H9 (cell line): ENCODE data around the gene CLDN34. TPM values are rescaled to one million over a fixed set of nuclear protein-coding genes. Genes with fewer than 3 reads are reported as not detected.

ENCODE experiments used
- DNase-seq: peaks from one replicate; pipeline ENCODE4 v3.0.0-alpha.2; 2017
- H2AFZ ChIP-seq: one replicate; pipeline ENCODE4 v1.6.1; 2013; ENCODE audit warnings: mild to moderate bottlenecking, low read length, control low read depth, moderate library complexity
- H2AK5ac ChIP-seq: 2 replicates; pipeline ENCODE4 v1.6.1; 2013; ENCODE audit warnings: low read length, control low read depth, mixed read lengths; ENCODE audit not compliant: insufficient read length
- H2BK120ac ChIP-seq: one replicate; pipeline ENCODE4 v1.6.1; 2013; ENCODE audit warnings: low read depth, mild to moderate bottlenecking, low read length, control low read depth, inconsistent platforms; ENCODE audit not compliant: poor library complexity, severe bottlenecking
- H2BK12ac ChIP-seq: 2 replicates; pipeline ENCODE4 v1.6.1; 2013; ENCODE audit warnings: low read length, control low read depth, mixed read lengths, low read depth; ENCODE audit not compliant: insufficient read length
- H2BK15ac ChIP-seq: 2 replicates; pipeline ENCODE4 v1.6.1; 2013; ENCODE audit warnings: low read depth, low read length, control low read depth
- H2BK20ac ChIP-seq: one replicate; pipeline ENCODE4 v1.6.1; 2013; ENCODE audit warnings: low read depth, mild to moderate bottlenecking, low read length, control low read depth, inconsistent platforms; ENCODE audit not compliant: poor library complexity, severe bottlenecking
- H2BK5ac ChIP-seq: 2 replicates; pipeline ENCODE4 v1.6.1; 2013; ENCODE audit warnings: low read length, control low read depth, mixed read lengths; ENCODE audit not compliant: insufficient read length
- H3K14ac ChIP-seq: 2 replicates; pipeline ENCODE4 v1.6.1; 2013; ENCODE audit warnings: low read length, control low read depth; ENCODE audit not compliant: insufficient read depth
- H3K18ac ChIP-seq: 2 replicates; pipeline ENCODE4 v1.6.1; 2013; ENCODE audit warnings: low read depth, mild to moderate bottlenecking, mixed read lengths, low read length, control low read depth; ENCODE audit not compliant: insufficient read length
- H3K23ac ChIP-seq: 2 replicates; pipeline ENCODE4 v1.6.1; 2013; ENCODE audit warnings: low read length, control low read depth, mixed read lengths, low read depth; ENCODE audit not compliant: insufficient read length
- H3K23me2 ChIP-seq: 2 replicates; pipeline ENCODE4 v1.6.1; 2013; ENCODE audit warnings: low read depth, mild to moderate bottlenecking, mixed read lengths, low read length, control low read depth; ENCODE audit not compliant: insufficient read length, poor library complexity, severe bottlenecking
- H3K27ac ChIP-seq: 2 replicates; pipeline ENCODE4 v1.5.1; 2013; ENCODE audit warnings: low read length, control low read depth, mixed read lengths, low read depth; ENCODE audit not compliant: insufficient read length
- H3K27me3 ChIP-seq: 2 replicates; pipeline ENCODE4 v1.6.1; 2013; ENCODE audit warnings: low read length, control low read depth, inconsistent platforms; ENCODE audit not compliant: insufficient read depth
- H3K4ac ChIP-seq: 2 replicates; pipeline ENCODE4 v1.6.1; 2013; ENCODE audit warnings: low read depth, mild to moderate bottlenecking, control low read depth, inconsistent platforms, low read length, moderate library complexity
- H3K4me1 ChIP-seq: 2 replicates; pipeline ENCODE4 v1.6.1; 2013; ENCODE audit warnings: low read length, control low read depth, inconsistent platforms; ENCODE audit not compliant: insufficient read depth
- H3K4me2 ChIP-seq: 2 replicates; pipeline ENCODE4 v1.6.1; 2013; ENCODE audit warnings: low read length, control low read depth, mixed read lengths; ENCODE audit not compliant: insufficient read length, insufficient read depth
- H3K56ac ChIP-seq: 2 replicates; pipeline ENCODE4 v1.6.1; 2013; ENCODE audit warnings: low read depth, mild to moderate bottlenecking, mixed read lengths, low read length, control low read depth; ENCODE audit not compliant: insufficient read length
- H3K79me1 ChIP-seq: 2 replicates; pipeline ENCODE4 v1.6.1; 2013; ENCODE audit warnings: low read depth, mild to moderate bottlenecking, moderate library complexity, low read length, control low read depth, inconsistent platforms; ENCODE audit not compliant: insufficient read depth, poor library complexity, severe bottlenecking
- H3K79me2 ChIP-seq: 2 replicates; pipeline ENCODE4 v1.6.1; 2013; ENCODE audit warnings: low read length, control low read depth, inconsistent platforms; ENCODE audit not compliant: insufficient read depth
- H3K9ac ChIP-seq: 2 replicates; pipeline ENCODE4 v1.6.1; 2013; ENCODE audit warnings: low read length, control low read depth, mixed read lengths; ENCODE audit not compliant: insufficient read length; ENCODE audit errors: extremely low read depth
- H3K9me3 ChIP-seq: one replicate; pipeline ENCODE4 v1.6.1; 2013; ENCODE audit warnings: low read depth, low read length, inconsistent platforms; ENCODE audit not compliant: control insufficient read depth
- H3T11ph ChIP-seq: one replicate; pipeline ENCODE4 v1.6.1; 2013; ENCODE audit warnings: mild to moderate bottlenecking, low read length, control low read depth, inconsistent platforms
- H4K20me1 ChIP-seq: one replicate; pipeline ENCODE4 v1.6.1; 2013; ENCODE audit not compliant: control insufficient read depth, insufficient read length, insufficient read depth
- H4K5ac ChIP-seq: 2 replicates; pipeline ENCODE4 v1.6.1; 2013; ENCODE audit warnings: low read depth, mild to moderate bottlenecking, mixed read lengths, low read length, control low read depth; ENCODE audit not compliant: insufficient read length
- H4K8ac ChIP-seq: replicated peaks from 2 replicates; pipeline ENCODE4 v1.6.1; 2013; ENCODE audit warnings: low read length, control low read depth, mixed read lengths, low read depth; ENCODE audit not compliant: insufficient read length
- H4K91ac ChIP-seq: 2 replicates; pipeline ENCODE4 v1.6.1; 2013; ENCODE audit warnings: low read depth, mild to moderate bottlenecking, moderate library complexity, mixed read lengths, low read length, control low read depth; ENCODE audit not compliant: insufficient read length
- H3K27ac Mint-ChIP-seq, 3 experiments: 2 replicates in 2 of 3; 3 replicates in 1 of 3; pipeline ENCODE4 v1.8.0; 2020 to 2021; ENCODE audit warnings: mixed read lengths in 3 of 3, mild to moderate bottlenecking in 1 of 3, moderate library complexity in 1 of 3
- H3K27me3 Mint-ChIP-seq: 2 replicates; pipeline ENCODE4 v1.8.0; 2021; ENCODE audit warnings: low read depth, mild to moderate bottlenecking, moderate library complexity, mixed read lengths
- H3K36me3 Mint-ChIP-seq, 3 experiments: 2 replicates in 2 of 3; 3 replicates in 1 of 3; pipeline ENCODE4 v1.8.0; 2020 to 2021; ENCODE audit warnings: low read depth in 3 of 3, mixed read lengths in 3 of 3; ENCODE audit not compliant: insufficient read depth in 1 of 3
- H3K4me1 Mint-ChIP-seq, 2 experiments: 2 replicates each; pipeline ENCODE4 v1.8.0; 2020; ENCODE audit warnings: mixed read lengths in 2 of 2
- H3K4me3 Mint-ChIP-seq, 2 experiments: 2 replicates in 1 of 2; 3 replicates in 1 of 2; pipeline ENCODE4 v1.8.0; 2020 to 2021; ENCODE audit warnings: mild to moderate bottlenecking in 2 of 2, mixed read lengths in 2 of 2, moderate library complexity in 1 of 2
- H3K9me3 Mint-ChIP-seq, 2 experiments: 2 replicates in 1 of 2; 3 replicates in 1 of 2; pipeline ENCODE4 v1.8.0; 2020; ENCODE audit warnings: mild to moderate bottlenecking in 2 of 2, mixed read lengths in 2 of 2, moderate library complexity in 1 of 2
- CTCF ChIP-seq: fragments of 200-600 bp; sonication (generic); conservative IDR thresholded peaks from 3 replicates; pipeline ENCODE4 v1.8.0; 2021; ENCODE audit warnings: antibody characterized with exemption, mild to moderate bottlenecking
- WGBS: extraction: QIAGEN DNeasy Blood & Tissue Kit; methylation state at CpG from one replicate; pipeline ENCODE4 v1.1.7; 2013; ENCODE audit warnings: missing lambda C conversion rate, low lambda C conversion rate, mixed read lengths; ENCODE audit not compliant: insufficient read length; ENCODE audit errors: extremely low coverage; 5-methylcytosine and 5-hydroxymethylcytosine counted together
- total RNA-seq: library from RNA; stranded (reverse); gene quantifications from 2 replicates; pipeline ENCODE4 v1.2.1, GENCODE V29; 2021

The CLDN34 gene
- total RNA-seq, 1 experiment from 2014 or later = 0.39 TPM

DNA sequence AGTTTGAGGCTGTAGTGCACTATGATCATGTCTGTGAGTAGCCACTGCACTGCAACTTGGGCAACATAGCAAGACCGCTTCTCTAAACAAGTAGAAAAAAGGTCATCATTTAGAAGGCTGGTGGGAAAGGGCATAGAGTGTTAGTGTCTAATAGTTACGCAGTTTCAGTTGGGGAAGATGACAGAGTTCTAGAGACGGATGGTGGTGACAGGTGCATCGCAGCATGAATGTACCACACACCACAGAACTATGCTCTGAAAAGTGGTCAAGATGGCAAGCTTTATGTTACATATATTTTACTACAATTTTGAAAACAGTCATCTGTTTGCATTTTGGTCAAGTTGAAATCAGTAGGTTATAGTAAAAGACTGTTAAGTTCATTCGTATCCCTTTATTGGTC, 23.7 kb upstream of the CLDN34 start:
- no peak overlapping the region for H4K91ac ChIP-seq
- Mint-ChIP-seq H3K4me1 (no peaks in the 10 kb centered on the region), H3K9me3 (peaks cover 18 to 57% of the 10 kb centered on the region in 2 experiments), H3K4me3 (no peak overlapping the region), H3K27ac (no peak overlapping the region), H3K36me3 (peaks cover 56 to 72% (median 71%) of the 10 kb centered on the region in 3 experiments), H3K27me3 (no peaks in the 10 kb centered on the region; the same call in 1 of the 2 replicates)
- H3K79me2 ChIP-seq = no peaks in the 10 kb centered on the region
- H2AFZ ChIP-seq = no peak overlapping the region
- H4K5ac ChIP-seq = no peak overlapping the region
- H4K8ac ChIP-seq = no peak overlapping the region
- H2BK20ac ChIP-seq = no peak overlapping the region
- TF ChIP-seq CTCF = no peak
- no peak overlapping the region for H3K27ac ChIP-seq
- no peaks in the 10 kb centered on the region for H3K27me3 ChIP-seq
- no peaks in the 10 kb centered on the region for H3K4me1 ChIP-seq
- H3K18ac ChIP-seq = no peak overlapping the region
- no peak for DNase-seq
- H2BK5ac ChIP-seq = no peak overlapping the region
- H3K14ac ChIP-seq = no peak overlapping the region
- WGBS = no CpG with 5 or more reads among the region's 5 CpGs
- no peak overlapping the region for H2BK12ac ChIP-seq
- H3K56ac ChIP-seq = no peak overlapping the region
- H3K9me3 ChIP-seq = no peaks in the 10 kb centered on the region
- H3K79me1 ChIP-seq = no peaks in the 10 kb centered on the region
- no peaks in the 10 kb centered on the region for H3K23me2 ChIP-seq
- H3K23ac ChIP-seq = no peak overlapping the region
- no peaks in the 10 kb centered on the region for H4K20me1 ChIP-seq
- H2AK5ac ChIP-seq = no peak overlapping the region
- H2BK15ac ChIP-seq = no peak overlapping the region
- no peak overlapping the region for H3K4ac ChIP-seq
- no peak overlapping the region for H3T11ph ChIP-seq
- no peak overlapping the region for H3K9ac ChIP-seq
- no peak overlapping the region for H3K4me2 ChIP-seq
- no peak overlapping the region for H2BK120ac ChIP-seq
